ENCODE measurements around the gene CDH4.

CDH4 gene

DNA sequence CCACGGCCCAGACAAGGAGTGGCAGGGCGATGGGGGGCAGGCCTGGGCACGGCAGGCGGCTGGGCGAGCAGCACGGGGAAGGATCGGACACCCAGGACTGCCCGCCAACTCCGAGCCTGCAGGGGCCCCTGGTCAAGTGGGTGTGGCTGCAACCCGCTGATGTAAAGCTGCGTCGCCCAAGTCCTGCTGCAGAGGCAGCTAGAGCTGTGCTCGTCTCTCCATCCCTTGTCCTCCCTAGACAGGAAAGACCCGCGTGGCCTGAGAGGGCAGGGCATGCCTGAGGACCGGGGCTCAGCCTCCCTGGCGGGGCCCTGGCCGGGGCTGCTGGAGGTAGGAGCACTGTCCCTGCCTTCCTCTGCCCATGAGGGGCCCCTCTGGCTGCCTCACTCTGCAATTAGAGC lies 281.2 kb downstream of the CDH4 start:
- TF ChIP-seq, protein P1, sequence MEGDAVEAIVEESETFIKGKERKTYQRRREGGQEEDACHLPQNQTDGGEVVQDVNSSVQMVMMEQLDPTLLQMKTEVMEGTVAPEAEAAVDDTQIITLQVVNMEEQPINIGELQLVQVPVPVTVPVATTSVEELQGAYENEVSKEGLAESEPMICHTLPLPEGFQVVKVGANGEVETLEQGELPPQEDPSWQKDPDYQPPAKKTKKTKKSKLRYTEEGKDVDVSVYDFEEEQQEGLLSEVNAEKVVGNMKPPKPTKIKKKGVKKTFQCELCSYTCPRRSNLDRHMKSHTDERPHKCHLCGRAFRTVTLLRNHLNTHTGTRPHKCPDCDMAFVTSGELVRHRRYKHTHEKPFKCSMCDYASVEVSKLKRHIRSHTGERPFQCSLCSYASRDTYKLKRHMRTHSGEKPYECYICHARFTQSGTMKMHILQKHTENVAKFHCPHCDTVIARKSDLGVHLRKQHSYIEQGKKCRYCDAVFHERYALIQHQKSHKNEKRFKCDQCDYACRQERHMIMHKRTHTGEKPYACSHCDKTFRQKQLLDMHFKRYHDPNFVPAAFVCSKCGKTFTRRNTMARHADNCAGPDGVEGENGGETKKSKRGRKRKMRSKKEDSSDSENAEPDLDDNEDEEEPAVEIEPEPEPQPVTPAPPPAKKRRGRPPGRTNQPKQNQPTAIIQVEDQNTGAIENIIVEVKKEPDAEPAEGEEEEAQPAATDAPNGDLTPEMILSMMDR (conservative IDR thresholded peaks at IDR 0.05; ENCODE audit: low read depth, low read length) = no peak
- H3K4me3 ChIP-seq (ENCODE audit: low read length) = no peak overlapping the region
- no peak for DNase-seq (ENCODE audit: low read depth)

DNA sequence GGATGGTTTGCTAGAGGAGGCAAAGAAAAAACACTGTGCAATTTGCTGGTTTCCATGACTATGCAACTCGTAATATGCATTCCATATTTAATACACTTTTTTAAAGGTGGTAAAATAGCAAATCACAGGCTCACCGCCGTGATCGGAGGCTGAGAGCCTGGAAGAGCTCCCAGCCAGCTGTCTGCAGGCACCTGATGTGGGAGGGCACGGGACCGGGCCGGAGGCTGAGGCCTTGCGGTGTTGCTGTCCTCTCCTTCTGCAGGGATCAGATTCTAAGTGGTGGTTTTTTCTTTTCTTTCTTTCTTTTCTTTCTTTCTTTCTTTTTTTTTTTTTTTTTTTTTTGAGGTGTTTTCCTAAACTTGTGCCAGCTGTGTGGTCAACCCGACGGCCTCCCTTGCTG lies 282.3 kb downstream of the CDH4 start:
- TF ChIP-seq, protein P1 (conservative IDR thresholded peaks at IDR 0.05; ENCODE audit: low read depth, low read length) = no peak
- no peak for DNase-seq (ENCODE audit: low read depth)
- no peak overlapping the region for H3K4me3 ChIP-seq (ENCODE audit: low read length)

DNA sequence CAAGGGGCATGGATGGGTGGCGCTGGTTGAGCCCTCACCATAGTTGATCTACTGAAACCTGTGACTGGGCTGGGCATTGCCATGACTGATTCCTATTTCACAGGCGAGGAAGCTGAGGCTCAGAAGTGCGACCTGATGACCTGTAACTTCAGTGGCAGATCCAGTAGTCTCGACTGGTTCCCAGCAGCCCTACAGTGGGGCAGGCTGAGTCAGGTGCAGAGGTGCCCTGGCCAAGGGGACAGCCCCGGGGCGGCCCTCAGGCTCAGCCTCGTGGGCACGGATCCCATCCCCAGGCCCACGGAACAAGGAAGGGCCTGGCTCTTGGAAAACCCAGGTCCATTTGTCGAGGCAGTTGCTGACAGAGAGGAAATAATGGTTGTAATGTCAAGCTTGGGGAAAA lies 283.0 kb downstream of the CDH4 start:
- TF ChIP-seq, protein P1 (conservative IDR thresholded peaks at IDR 0.05; ENCODE audit: low read depth, low read length) = no peak
- no peak overlapping the region for H3K4me3 ChIP-seq (ENCODE audit: low read length)
- DNase-seq (ENCODE audit: low read depth) = no peak

DNA sequence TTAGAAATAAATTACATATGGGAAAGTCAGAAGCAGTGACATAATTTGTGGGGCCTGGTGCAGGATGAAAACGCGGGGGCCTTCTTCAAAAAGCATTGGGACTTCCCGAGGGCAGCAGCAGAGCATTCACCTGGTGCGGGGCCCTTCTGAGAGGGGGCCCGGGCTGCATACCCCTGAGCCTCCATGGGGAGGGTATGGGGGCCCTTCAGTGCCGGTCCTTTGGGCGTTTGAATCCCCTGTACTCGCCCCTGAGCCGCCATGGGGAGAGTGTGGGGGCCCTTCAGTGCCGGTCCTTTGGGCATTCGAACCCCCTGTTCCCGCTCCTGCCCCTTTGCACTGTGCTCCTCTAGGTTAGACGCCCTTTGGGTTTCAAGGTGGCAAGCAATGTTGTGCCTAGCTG lies 283.5 kb downstream of the CDH4 start:
- no peak for DNase-seq (ENCODE audit: low read depth)
- H3K4me3 ChIP-seq (ENCODE audit: low read length) = no peak overlapping the region
- TF ChIP-seq, protein P1 (conservative IDR thresholded peaks at IDR 0.05; ENCODE audit: low read depth, low read length) = no peak

DNA sequence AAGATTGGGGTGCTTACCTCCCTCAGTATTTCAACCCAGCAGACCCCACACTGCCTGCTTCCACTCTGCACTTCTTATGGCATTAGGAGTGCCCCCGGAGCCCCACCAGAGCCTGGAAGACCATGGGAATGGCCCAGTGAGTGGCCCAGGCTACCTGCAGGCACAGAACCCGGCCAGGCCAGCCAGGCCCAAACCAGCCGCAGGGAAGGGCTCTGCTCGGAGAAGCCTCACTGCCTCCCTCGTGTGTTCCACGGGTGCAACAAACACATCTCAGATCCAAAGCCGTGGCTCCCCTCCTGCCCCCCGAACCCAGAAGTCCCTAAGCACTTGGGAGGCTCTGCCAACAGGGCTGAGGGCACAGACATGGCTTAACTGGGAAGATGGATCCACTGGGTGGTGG lies 283.9 kb downstream of the CDH4 start:
- H3K4me3 ChIP-seq (ENCODE audit: low read length) = no peak overlapping the region
- TF ChIP-seq, protein P1 (conservative IDR thresholded peaks at IDR 0.05; ENCODE audit: low read depth, low read length) = no peak
- no peak for DNase-seq (ENCODE audit: low read depth)

DNA sequence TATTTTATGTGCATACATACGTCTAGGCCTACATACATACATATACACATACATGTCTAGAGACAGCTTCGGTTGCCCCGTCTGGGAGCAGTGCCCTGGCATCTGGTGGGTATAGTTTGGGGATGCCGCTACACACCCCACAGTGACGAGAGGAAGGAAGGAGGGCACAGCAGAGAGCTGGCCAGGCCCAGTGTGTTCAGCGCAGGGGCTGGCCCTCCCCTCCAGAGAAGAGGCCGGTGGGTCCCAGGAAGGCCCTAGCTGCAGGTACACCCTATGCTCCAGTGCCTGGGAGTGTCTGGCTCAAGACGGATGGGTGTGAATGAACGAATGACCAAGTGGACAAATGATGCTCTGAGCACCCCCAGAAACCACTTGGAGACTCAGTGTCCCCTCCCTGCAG lies 284.6 kb downstream of the CDH4 start:
- H3K4me3 ChIP-seq (ENCODE audit: low read length) = no peak overlapping the region
- TF ChIP-seq, protein P1 (conservative IDR thresholded peaks at IDR 0.05; ENCODE audit: low read depth, low read length) = no peak
- DNase-seq (ENCODE audit: low read depth) = no peak

DNA sequence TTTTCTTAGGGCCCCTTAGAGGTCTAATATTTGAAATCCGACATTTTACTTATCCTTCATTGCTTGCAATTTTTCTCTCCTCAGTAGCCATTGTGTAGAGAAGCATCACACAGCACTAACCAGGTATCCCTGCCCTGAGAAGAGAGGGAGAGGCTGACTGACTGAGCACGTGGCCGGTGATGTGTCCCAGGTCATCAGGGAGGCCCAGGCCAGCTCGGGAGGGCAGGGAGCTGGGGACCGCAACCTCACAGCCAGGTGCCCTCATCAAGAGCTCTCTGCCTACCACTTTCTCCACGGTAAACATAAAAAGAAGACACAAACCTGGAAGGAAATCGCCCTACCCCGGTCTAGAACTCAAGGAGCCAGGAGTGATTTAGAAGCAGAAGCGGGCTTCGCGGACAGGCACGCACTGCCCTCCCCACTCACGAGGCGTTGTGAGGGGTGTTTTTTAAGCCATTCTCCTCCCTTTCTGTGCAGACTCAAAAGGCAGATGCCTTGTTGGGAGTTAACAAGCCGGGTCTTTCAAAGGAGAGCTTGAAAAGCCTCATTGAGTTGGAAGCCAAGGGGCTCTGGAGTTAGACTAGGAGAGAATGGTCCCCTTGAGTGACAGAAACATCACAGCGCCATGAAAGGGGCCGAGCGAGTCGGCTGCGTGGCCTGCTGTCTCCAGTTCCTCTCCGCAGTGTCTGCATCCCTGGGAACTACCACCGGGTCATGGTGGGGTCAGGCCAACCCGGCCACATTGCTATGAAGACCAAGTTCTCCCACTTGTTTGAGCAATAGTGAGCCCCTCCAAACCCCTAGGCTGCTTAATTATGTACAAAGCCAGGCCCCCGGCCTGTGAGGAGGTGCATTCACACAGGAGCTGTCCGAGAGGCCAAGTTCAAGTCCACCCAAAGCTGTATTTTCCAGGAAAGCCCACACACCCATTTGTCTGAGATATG lies 285.4 kb downstream of the CDH4 start:
- H3K4me3 ChIP-seq (ENCODE audit: low read length) = no peak overlapping the region
- TF ChIP-seq, protein P1 (conservative IDR thresholded peaks at IDR 0.05; ENCODE audit: low read depth, low read length) = no peak
- DNase-seq (ENCODE audit: low read depth) = no peak
